ENCODE data around the gene NCL. TPM values are rescaled to one million over a fixed set of nuclear protein-coding genes. Genes with fewer than 3 reads are reported as not detected.

The NCL gene
- total and polyA plus RNA-seq, 2 of the 13 experiments (the other 11 are each of a cell fraction or from before 2014, with no cell fraction given) = 105 to 779 TPM

GRCh38 chr2:231413456-231413855 lies 50.8 kb downstream of the NCL start (continued):
- TF ChIP-seq, protein P1, sequence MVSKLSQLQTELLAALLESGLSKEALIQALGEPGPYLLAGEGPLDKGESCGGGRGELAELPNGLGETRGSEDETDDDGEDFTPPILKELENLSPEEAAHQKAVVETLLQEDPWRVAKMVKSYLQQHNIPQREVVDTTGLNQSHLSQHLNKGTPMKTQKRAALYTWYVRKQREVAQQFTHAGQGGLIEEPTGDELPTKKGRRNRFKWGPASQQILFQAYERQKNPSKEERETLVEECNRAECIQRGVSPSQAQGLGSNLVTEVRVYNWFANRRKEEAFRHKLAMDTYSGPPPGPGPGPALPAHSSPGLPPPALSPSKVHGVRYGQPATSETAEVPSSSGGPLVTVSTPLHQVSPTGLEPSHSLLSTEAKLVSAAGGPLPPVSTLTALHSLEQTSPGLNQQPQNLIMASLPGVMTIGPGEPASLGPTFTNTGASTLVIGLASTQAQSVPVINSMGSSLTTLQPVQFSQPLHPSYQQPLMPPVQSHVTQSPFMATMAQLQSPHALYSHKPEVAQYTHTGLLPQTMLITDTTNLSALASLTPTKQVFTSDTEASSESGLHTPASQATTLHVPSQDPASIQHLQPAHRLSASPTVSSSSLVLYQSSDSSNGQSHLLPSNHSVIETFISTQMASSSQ (IDR thresholded peaks at IDR 0.05; ENCODE audit: low read depth) = no peak
- TF ChIP-seq, protein P1 (CRISPR knock-in tag; IDR thresholded peaks at IDR 0.05; ENCODE audit: borderline replicate concordance) = no peak
- TF ChIP-seq, protein P2, sequence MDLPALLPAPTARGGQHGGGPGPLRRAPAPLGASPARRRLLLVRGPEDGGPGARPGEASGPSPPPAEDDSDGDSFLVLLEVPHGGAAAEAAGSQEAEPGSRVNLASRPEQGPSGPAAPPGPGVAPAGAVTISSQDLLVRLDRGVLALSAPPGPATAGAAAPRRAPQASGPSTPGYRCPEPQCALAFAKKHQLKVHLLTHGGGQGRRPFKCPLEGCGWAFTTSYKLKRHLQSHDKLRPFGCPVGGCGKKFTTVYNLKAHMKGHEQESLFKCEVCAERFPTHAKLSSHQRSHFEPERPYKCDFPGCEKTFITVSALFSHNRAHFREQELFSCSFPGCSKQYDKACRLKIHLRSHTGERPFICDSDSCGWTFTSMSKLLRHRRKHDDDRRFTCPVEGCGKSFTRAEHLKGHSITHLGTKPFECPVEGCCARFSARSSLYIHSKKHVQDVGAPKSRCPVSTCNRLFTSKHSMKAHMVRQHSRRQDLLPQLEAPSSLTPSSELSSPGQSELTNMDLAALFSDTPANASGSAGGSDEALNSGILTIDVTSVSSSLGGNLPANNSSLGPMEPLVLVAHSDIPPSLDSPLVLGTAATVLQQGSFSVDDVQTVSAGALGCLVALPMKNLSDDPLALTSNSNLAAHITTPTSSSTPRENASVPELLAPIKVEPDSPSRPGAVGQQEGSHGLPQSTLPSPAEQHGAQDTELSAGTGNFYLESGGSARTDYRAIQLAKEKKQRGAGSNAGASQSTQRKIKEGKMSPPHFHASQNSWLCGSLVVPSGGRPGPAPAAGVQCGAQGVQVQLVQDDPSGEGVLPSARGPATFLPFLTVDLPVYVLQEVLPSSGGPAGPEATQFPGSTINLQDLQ (CRISPR knock-in tag; IDR thresholded peaks at IDR 0.05) = no peak
- TF ChIP-seq ZNF747 (CRISPR knock-in tag; IDR thresholded peaks at IDR 0.05; ENCODE audit: borderline replicate concordance) (no peak), PHF21A (CRISPR knock-in tag; IDR thresholded peaks at IDR 0.05) (no peak), FOSL1 (CRISPR knock-in tag; IDR thresholded peaks at IDR 0.05; ENCODE audit: borderline replicate concordance) (no peak), ZNF30 (CRISPR knock-in tag; IDR thresholded peaks at IDR 0.05) (0 out of 2 replicates have a peak, but pooled peaks have one; percentile 23)
- TF ChIP-seq, protein P3, sequence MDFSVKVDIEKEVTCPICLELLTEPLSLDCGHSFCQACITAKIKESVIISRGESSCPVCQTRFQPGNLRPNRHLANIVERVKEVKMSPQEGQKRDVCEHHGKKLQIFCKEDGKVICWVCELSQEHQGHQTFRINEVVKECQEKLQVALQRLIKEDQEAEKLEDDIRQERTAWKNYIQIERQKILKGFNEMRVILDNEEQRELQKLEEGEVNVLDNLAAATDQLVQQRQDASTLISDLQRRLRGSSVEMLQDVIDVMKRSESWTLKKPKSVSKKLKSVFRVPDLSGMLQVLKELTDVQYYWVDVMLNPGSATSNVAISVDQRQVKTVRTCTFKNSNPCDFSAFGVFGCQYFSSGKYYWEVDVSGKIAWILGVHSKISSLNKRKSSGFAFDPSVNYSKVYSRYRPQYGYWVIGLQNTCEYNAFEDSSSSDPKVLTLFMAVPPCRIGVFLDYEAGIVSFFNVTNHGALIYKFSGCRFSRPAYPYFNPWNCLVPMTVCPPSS (IDR thresholded peaks at IDR 0.05) = no peak
- TF ChIP-seq, protein P4, sequence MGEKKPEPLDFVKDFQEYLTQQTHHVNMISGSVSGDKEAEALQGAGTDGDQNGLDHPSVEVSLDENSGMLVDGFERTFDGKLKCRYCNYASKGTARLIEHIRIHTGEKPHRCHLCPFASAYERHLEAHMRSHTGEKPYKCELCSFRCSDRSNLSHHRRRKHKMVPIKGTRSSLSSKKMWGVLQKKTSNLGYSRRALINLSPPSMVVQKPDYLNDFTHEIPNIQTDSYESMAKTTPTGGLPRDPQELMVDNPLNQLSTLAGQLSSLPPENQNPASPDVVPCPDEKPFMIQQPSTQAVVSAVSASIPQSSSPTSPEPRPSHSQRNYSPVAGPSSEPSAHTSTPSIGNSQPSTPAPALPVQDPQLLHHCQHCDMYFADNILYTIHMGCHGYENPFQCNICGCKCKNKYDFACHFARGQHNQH (CRISPR knock-in tag; IDR thresholded peaks at IDR 0.05) = no peak

Data from HepG2 (cell line).